Adrenal gland (tissue), 5 donors: ENCODE measurements around the gene EFEMP1.

Experiments used
- CTCF ChIP-seq, 6 experiments: fragments of 450-650 bp in 4 of 6; fragments of 200-600 bp in 2 of 6; sonication (generic) in 1 of 6; IDR thresholded peaks; 1 replicate in 5 of 6; 2 replicates in 1 of 6; pipeline versions ENCODE4 v1.5.1 to v1.8.0; 2016 to 2021; ENCODE audit warnings: antibody characterized with exemption in 6 of 6, mild to moderate bottlenecking in 2 of 6, moderate library complexity in 1 of 6
- POLR2A ChIP-seq, 2 donors: fragments of 450-650 bp; IDR thresholded peaks; one replicate each; pipeline ENCODE4 v1.6.1; 2017; ENCODE audit warnings: antibody characterized with exemption in 2 of 2, mild to moderate bottlenecking in 2 of 2, moderate library complexity in 1 of 2
- donor health status: DM: no; HTN: no; CAD: no.

DNA sequence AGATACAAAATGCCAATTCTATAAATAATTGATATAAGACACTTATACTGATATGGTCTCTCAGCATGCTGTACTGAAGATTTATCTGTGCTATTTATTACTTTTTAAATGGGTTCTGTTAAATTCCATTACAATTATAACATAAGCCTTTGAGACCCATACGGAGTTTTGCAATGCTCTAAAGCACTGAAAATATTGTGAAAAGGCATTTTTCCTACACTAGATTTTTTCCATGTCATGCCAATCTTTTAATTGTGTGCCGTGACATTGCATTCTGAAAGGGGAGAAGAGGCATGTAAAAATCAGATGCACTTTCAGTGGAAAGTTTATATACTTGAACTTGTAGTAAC lies 46.5 kb downstream of the EFEMP1 start:
- TF ChIP-seq POLR2A (IDR thresholded peaks at IDR 0.05) (no peak), CTCF (IDR thresholded peaks at IDR 0.05) (no peak)
